K562 (cell line): ENCODE measurements around the gene C1QTNF8. TPM values are rescaled to one million over a fixed set of nuclear protein-coding genes. Genes with fewer than 3 reads are reported as not detected.

Experiments used
- ATAC-seq: fragments of 200-7000 bp; cut with Tn5 transposase; 3 replicates; pipeline ENCODE4 v1.9.1; 2020; ENCODE audit warnings: moderate library complexity
- BruUV-seq: library from RNA; stranded (reverse); fragments of 400-500 nt; replicated peaks from 2 replicates; lab custom pipeline; 2021; lab: Mats Ljungman, UMichigan
- CTCF ChIA-PET: fragments of 300-600 bp; formaldehyde crosslinking; extraction: SDS; loops from one replicate; lab custom pipeline; 2021; ENCODE audit warnings: low intra/inter-chr PET ratio; lab: Yijun Ruan, JAX
- POLR2A ChIA-PET: fragments of 300-600, 350-650 bp; sonication (Branson Sonifier 250); formaldehyde crosslinking; extraction: SDS; loops from one replicate; lab custom pipeline; 2021; ENCODE audit warnings: antibody characterized with exemption, inconsistent platforms; lab: Yijun Ruan, JAX
- DNase-seq, 4 experiments: peaks; one replicate each; pipeline versions ENCODE4 v3.0.0 to v3.0.0-alpha.2; 2011 to 2018; ENCODE audit warnings: low spot score in 3 of 4, mixed read lengths in 3 of 4; ENCODE audit errors: extremely low read depth in 1 of 4
- FAIRE-seq: peaks from 2 replicates; lab custom pipeline; 2011; peaks lifted over from hg19 to GRCh38; lab: Jason Lieb, UNC
- H2AFZ ChIP-seq: 2 replicates; pipeline ENCODE4 v1.6.0; 2011; ENCODE audit warnings: low read depth, low read length, control low read depth, inconsistent platforms
- H3K27ac ChIP-seq: fragments of 200-600 bp; 3 replicates; pipeline ENCODE4 v1.8.0; 2011; ENCODE audit warnings: low read depth, mild to moderate bottlenecking, control low read depth, inconsistent platforms, low read length, moderate library complexity, mixed read lengths; ENCODE audit errors: extremely low read depth
- H3K27me3 ChIP-seq, 2 experiments: fragments of 300-600 bp in 1 of 2; 2 replicates in 1 of 2; 3 replicates in 1 of 2; pipeline versions ENCODE4 v1.6.0 to v1.8.0; 2011; ENCODE audit warnings: inconsistent platforms in 2 of 2, low read length in 2 of 2, mild to moderate bottlenecking in 1 of 2, mixed read lengths in 1 of 2, moderate library complexity in 1 of 2; ENCODE audit not compliant: control insufficient read depth in 2 of 2, insufficient read depth in 2 of 2
- H3K36me3 ChIP-seq: fragments of 300-600 bp; 3 replicates; pipeline ENCODE4 v1.8.0; 2011; ENCODE audit warnings: mild to moderate bottlenecking, low read length, inconsistent platforms; ENCODE audit not compliant: control insufficient read depth, insufficient read depth
- H3K4me1 ChIP-seq, 2 experiments: fragments of 200-600 bp in 1 of 2; replicated peaks in 1 of 2; 2 replicates in 1 of 2; 3 replicates in 1 of 2; pipeline versions ENCODE4 v1.5.1 to v1.8.0; 2011; ENCODE audit warnings: inconsistent platforms in 2 of 2, low read length in 2 of 2, mild to moderate bottlenecking in 1 of 2, mixed read lengths in 1 of 2, moderate library complexity in 1 of 2; ENCODE audit not compliant: control insufficient read depth in 2 of 2, insufficient read depth in 2 of 2
- H3K4me2 ChIP-seq: 2 replicates; pipeline ENCODE4 v1.6.1; 2011; ENCODE audit warnings: low read length, control low read depth, inconsistent platforms, mixed read lengths; ENCODE audit not compliant: insufficient read depth
- H3K4me3 ChIP-seq: fragments of 200-600 bp; sonication (generic), shearing (Covaris generic); 2 replicates; pipeline ENCODE4 v1.5.1; 2016; ENCODE audit warnings: control low read depth, inconsistent platforms
- H3K79me2 ChIP-seq: fragments of 200-600 bp; 3 replicates; pipeline ENCODE4 v1.8.0; 2011; ENCODE audit warnings: low read length, inconsistent platforms; ENCODE audit not compliant: control insufficient read depth, insufficient read depth
- H3K9ac ChIP-seq, 2 experiments: 2 replicates each; pipeline versions ENCODE4 v1.6.0 to v1.6.1; 2011; ENCODE audit warnings: low read depth in 2 of 2, low read length in 2 of 2, control low read depth in 1 of 2, inconsistent platforms in 1 of 2, mild to moderate bottlenecking in 1 of 2, mixed read lengths in 1 of 2; ENCODE audit not compliant: insufficient read depth in 1 of 2
- H3K9me1 ChIP-seq: one replicate; pipeline ENCODE4 v1.6.0; 2011; ENCODE audit warnings: inconsistent platforms, mild to moderate bottlenecking, low read length, moderate library complexity; ENCODE audit not compliant: control insufficient read depth, insufficient read depth
- H3K9me3 ChIP-seq: replicated peaks from 2 replicates; pipeline ENCODE4 v1.5.1; 2011; ENCODE audit warnings: low read depth, low read length, inconsistent platforms; ENCODE audit not compliant: control insufficient read depth, insufficient read depth
- H4K20me1 ChIP-seq: replicated peaks from 2 replicates; pipeline ENCODE4 v1.6.1; 2011; ENCODE audit warnings: low read length, inconsistent platforms, mixed read lengths; ENCODE audit not compliant: control insufficient read depth, insufficient read depth
- EGR1 ChIP-seq: fragments of 450-650 bp; conservative IDR thresholded peaks from 2 replicates; pipeline ENCODE4 v1.6.1; 2017; ENCODE audit warnings: mild to moderate bottlenecking
- GMEB1 ChIP-seq: fragments of 250-450 bp; sonication (Bioruptor Pico); IDR thresholded peaks from 2 replicates; pipeline ENCODE4 v1.4.0; 2020; ENCODE audit warnings: mild to moderate bottlenecking
- HNRNPK ChIP-seq: fragments of 200-400 bp; formaldehyde crosslinking; IDR thresholded peaks from one replicate; pipeline ENCODE4 v1.6.1; 2018; ENCODE audit warnings: mild to moderate bottlenecking, low read depth, low read length; ENCODE audit not compliant: poor library complexity, severe bottlenecking
- KAT8 ChIP-seq: fragments of 450-650 bp; IDR thresholded peaks from 2 replicates; pipeline ENCODE4 v1.6.1; 2016; ENCODE audit warnings: low read depth, mild to moderate bottlenecking
- NELFE ChIP-seq: IDR thresholded peaks from 2 replicates; pipeline ENCODE4 v1.6.1; 2011; ENCODE audit warnings: mild to moderate bottlenecking; ENCODE audit not compliant: insufficient read depth, insufficient read length
- ZNF668 ChIP-seq: fragments of 250-450 bp; sonication (Bioruptor Pico); IDR thresholded peaks from 2 replicates; pipeline ENCODE4 v1.8.0; 2022; ENCODE audit warnings: mild to moderate bottlenecking, inconsistent platforms
- WGBS: fragments of 100-300 bp; shearing (Covaris generic); methylation state at CpG from one replicate; pipeline ENCODE4 v1.1.6; 2016; ENCODE audit warnings: low coverage, mixed read lengths; ENCODE audit not compliant: insufficient coverage; ENCODE audit errors: missing lambda C conversion rate; 5-methylcytosine and 5-hydroxymethylcytosine counted together
- in situ Hi-C: fragments of 300-500 bp; cut with MboI; formaldehyde crosslinking; loops from 4 replicates; pipeline ENCODE4 v1.15.0; 2018; ENCODE audit warnings: inconsistent platforms, mixed read lengths
- intact Hi-C: fragments of 100-400 bp; cut with micrococcal nuclease; formaldehyde crosslinking; loops from 2 replicates; pipeline ENCODE4 v1.14.2; 2022
- polyA plus RNA-seq, 8 experiments: library from polyadenylated mRNA; depleted of rRNA in 4 of 8; stranded (reverse) in 5 of 8; unstranded in 3 of 8; fragments of >200 nt; fragmentation: Nextera tagmentation in 2 of 8; fragmentation: Illumina TruSeq in 1 of 8; extraction: Ambion mirVana in 2 of 8; extraction: Trizol in 1 of 8; gene quantifications; 2 replicates each; pipeline versions ENCODE4 v1.2.1 to v1.2.3, GENCODE V29; 2011 to 2014; ENCODE audit warnings: inconsistent platforms in 1 of 8, missing spikeins in 1 of 8
- total RNA-seq, 7 experiments: library from RNA; depleted of rRNA in 6 of 7; stranded (reverse); fragments of >200 nt in 6 of 7; fragmentation: Illumina TruSeq in 2 of 7; extraction: Trizol in 2 of 7; gene quantifications; 2 replicates each; pipeline versions ENCODE4 v1.2.1 to v1.2.3, GENCODE V29; 2011 to 2021; ENCODE audit warnings: low replicate concordance in 1 of 7

The C1QTNF8 gene
- total and polyA plus RNA-seq, 9 of the 15 experiments (the other 6 are each of a cell fraction or from before 2014, with no cell fraction given): not detected

DNA sequence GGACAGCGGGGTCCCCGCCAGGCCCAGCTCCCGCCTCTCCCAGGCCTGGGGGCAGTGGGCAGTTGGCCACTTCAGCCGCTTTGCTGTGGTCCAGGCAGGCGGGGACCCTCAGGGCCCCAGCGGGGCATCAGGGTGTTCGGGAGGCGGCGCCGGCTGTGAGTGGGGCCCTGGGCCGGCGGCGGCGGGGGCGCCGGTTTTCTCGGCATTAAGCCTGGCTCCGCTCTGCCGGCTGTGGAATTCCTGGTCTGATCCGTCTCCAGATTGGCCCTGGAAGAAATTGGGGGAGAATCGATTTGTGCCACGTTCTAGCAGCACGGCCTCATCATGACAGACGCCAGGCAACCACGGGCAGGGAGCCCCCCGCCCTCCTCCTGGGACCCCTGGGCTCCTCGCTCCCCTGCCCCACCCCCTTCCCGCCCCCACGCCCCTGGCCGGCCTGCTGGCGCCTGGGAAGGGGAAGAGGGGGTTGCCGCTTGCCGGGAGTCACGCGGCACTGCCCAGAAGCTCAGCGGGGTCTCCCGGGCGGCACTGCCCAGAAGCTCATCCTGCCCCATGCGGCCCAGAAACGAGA lies 52.1 kb downstream of the C1QTNF8 start:
- H3K79me2 ChIP-seq: no peaks in the 10 kb centered on the region
- no peak for TF ChIP-seq GMEB1 (CRISPR knock-in tag)
- TF ChIP-seq EGR1: no peak
- no peak for TF ChIP-seq NELFE
- no peak for TF ChIP-seq ZNF668 (CRISPR knock-in tag)
- no peak for TF ChIP-seq KAT8
- no peak for TF ChIP-seq HNRNPK
- H3K9me3 ChIP-seq: 0 out of 2 replicates have a peak, but pooled peaks cover 2% of the 10 kb centered on the region
- no peak overlapping the region for H3K4me2 ChIP-seq
- H4K20me1 ChIP-seq: no peaks in the 10 kb centered on the region
- ChIA-PET CTCF (no interaction called here), POLR2A (interaction anchor here (0.6 kb wide), 1 partner anchor 218 kb away, joined by 3 read pairs; no protein-coding TSS in a partner anchor)
- H3K36me3 ChIP-seq: no peaks in the 10 kb centered on the region
- in situ Hi-C loops (no loop called here), intact Hi-C loops (no loop called here)
- no peak for DNase-seq
- no peak overlapping the region for H3K4me3 ChIP-seq
- WGBS: 8% methylated on average over 21 of the region's 40 CpGs
- H3K27ac ChIP-seq: no peak overlapping the region
- ATAC-seq: no peak
- no TSS peak for BruUV-seq
- H2AFZ ChIP-seq: no peak overlapping the region
- no peak overlapping the region; a peak in 1 of 4 replicates for H3K9ac ChIP-seq
- H3K9me1 ChIP-seq: no peaks in the 10 kb centered on the region
- peaks cover 0 to 29% of the 10 kb centered on the region in 2 experiments; a peak in 3 of 5 replicates for H3K27me3 ChIP-seq
- FAIRE-seq: no peak
- H3K4me1 ChIP-seq: peaks cover 0 to 53% of the 10 kb centered on the region in 2 experiments; a peak in 2 of 5 replicates
